HepG2 (cell line): Measurements from ENCODE around the gene OCLN. TPM values are rescaled to one million over a fixed set of nuclear protein-coding genes. Genes with fewer than 3 reads are reported as not detected.
"Not testable (repeated sequence)": the region's sequence is repeated elsewhere in the genome, so short reads cannot be mapped to it uniquely, and the experiment has no call there.

Experiments
- ADNP ChIP-seq: sonication (generic); formaldehyde crosslinking; IDR thresholded peaks from 2 replicates; pipeline ENCODE4 v1.4.0; 2020; ENCODE audit warnings: missing genetic modification reagents
- ARID5B ChIP-seq: IDR thresholded peaks from 2 replicates; pipeline ENCODE4 v1.4.0; 2020; ENCODE audit warnings: mild to moderate bottlenecking, missing genetic modification reagents
- BRD4 ChIP-seq: sonication (generic); formaldehyde crosslinking; IDR thresholded peaks from 2 replicates; pipeline ENCODE4 v1.4.0; 2020; ENCODE audit warnings: missing genetic modification reagents
- CEBPG ChIP-seq: IDR thresholded peaks from 2 replicates; pipeline ENCODE4 v1.6.1; 2016
- EP300 ChIP-seq, 3 experiments: sonication (generic) in 1 of 3; formaldehyde crosslinking in 1 of 3; IDR thresholded peaks; 2 replicates each; pipeline versions ENCODE4 v1.5.1 to v1.6.1; 2011 to 2020; ENCODE audit warnings: low read depth in 2 of 3, low read length in 2 of 3, borderline replicate concordance in 1 of 3, improper control_type of control experiment in 1 of 3, mild to moderate bottlenecking in 1 of 3, missing genetic modification reagents in 1 of 3, moderate library complexity in 1 of 3
- GATAD2A ChIP-seq: IDR thresholded peaks from 2 replicates; pipeline ENCODE4 v1.6.1; 2016
- HDAC2 ChIP-seq: sonication (generic); formaldehyde crosslinking; IDR thresholded peaks from 2 replicates; pipeline ENCODE4 v1.4.0; 2020; ENCODE audit warnings: missing genetic modification reagents
- HMG20A ChIP-seq: IDR thresholded peaks from 2 replicates; pipeline ENCODE4 v1.6.1; 2016; ENCODE audit warnings: borderline replicate concordance
- KDM1A ChIP-seq: IDR thresholded peaks from 2 replicates; pipeline ENCODE4 v1.6.1; 2016; ENCODE audit warnings: missing compliant biosample characterization
- NAIF1 ChIP-seq: sonication (generic); formaldehyde crosslinking; IDR thresholded peaks from 2 replicates; pipeline ENCODE4 v1.5.0; 2020; ENCODE audit warnings: mild to moderate bottlenecking, missing genetic modification reagents, borderline replicate concordance
- NR2F1 ChIP-seq, 2 experiments: fragments of 450-650 bp in 1 of 2; formaldehyde crosslinking in 1 of 2; IDR thresholded peaks; 2 replicates each; pipeline versions ENCODE4 v1.5.0 to v1.6.1; 2016 to 2020; ENCODE audit warnings: mild to moderate bottlenecking in 1 of 2, missing compliant biosample characterization in 1 of 2, missing genetic modification reagents in 1 of 2, moderate library complexity in 1 of 2
- NR2F6 ChIP-seq, 2 experiments: IDR thresholded peaks; 2 replicates each; pipeline ENCODE4 v1.6.1; 2016; ENCODE audit warnings: antibody characterized with exemption in 1 of 2, mild to moderate bottlenecking in 1 of 2
- POGZ ChIP-seq: sonication (generic); formaldehyde crosslinking; IDR thresholded peaks from 2 replicates; pipeline ENCODE4 v1.4.0; 2020; ENCODE audit warnings: mild to moderate bottlenecking, missing genetic modification reagents
- RARA ChIP-seq: IDR thresholded peaks from 2 replicates; pipeline ENCODE4 v1.6.1; 2016; ENCODE audit warnings: missing genetic modification reagents, missing compliant biosample characterization
- ZMYM2 ChIP-seq: sonication (generic); formaldehyde crosslinking; IDR thresholded peaks from 2 replicates; pipeline ENCODE4 v1.8.0; 2022; ENCODE audit warnings: mild to moderate bottlenecking, missing genetic modification reagents
- ZNF350 ChIP-seq: sonication (generic); formaldehyde crosslinking; IDR thresholded peaks from 2 replicates; pipeline ENCODE4 v1.4.0; 2020; ENCODE audit warnings: mild to moderate bottlenecking, low read depth, missing genetic modification reagents, borderline replicate concordance
- ZNF605 ChIP-seq: sonication (generic); formaldehyde crosslinking; IDR thresholded peaks from 2 replicates; pipeline ENCODE4 v1.8.0; 2022; ENCODE audit warnings: mild to moderate bottlenecking, missing genetic modification reagents
- polyA plus RNA-seq, 8 experiments: library from polyadenylated mRNA; depleted of rRNA in 3 of 8; stranded (reverse) in 7 of 8; unstranded in 1 of 8; fragments of >200 nt; fragmentation: Illumina TruSeq in 4 of 8; extraction: Trizol in 4 of 8; gene quantifications; 2 replicates each; pipeline versions ENCODE4 v1.2.1 to v1.2.3, GENCODE V29; 2011 to 2016; ENCODE audit warnings: low read depth in 4 of 8, missing spikeins in 1 of 8, mixed read lengths in 1 of 8; ENCODE audit not compliant: insufficient read depth in 1 of 8
- total RNA-seq, 5 experiments: library from RNA; depleted of rRNA; stranded (reverse); fragments of >200 nt; fragmentation: Illumina TruSeq; extraction: Trizol; gene quantifications; 2 replicates each; pipeline ENCODE4 v1.2.3, GENCODE V29; 2016; ENCODE audit warnings: low read depth in 1 of 5
- TF ChIP-seq, protein P1 (sequence below): sonication (generic); formaldehyde crosslinking; IDR thresholded peaks from 2 replicates; pipeline ENCODE4 v1.4.0; 2020; ENCODE audit warnings: missing genetic modification reagents, mild to moderate bottlenecking, borderline replicate concordance
- TF ChIP-seq, protein P2 (sequence below): sonication (generic); formaldehyde crosslinking; IDR thresholded peaks from 2 replicates; pipeline ENCODE4 v1.4.0; 2020; ENCODE audit warnings: missing genetic modification reagents, borderline replicate concordance

The OCLN gene
- total and polyA plus RNA-seq, 2 of the 13 experiments (the other 11 are each of a cell fraction or from before 2014, with no cell fraction given) = 24.1 to 34.8 TPM

DNA sequence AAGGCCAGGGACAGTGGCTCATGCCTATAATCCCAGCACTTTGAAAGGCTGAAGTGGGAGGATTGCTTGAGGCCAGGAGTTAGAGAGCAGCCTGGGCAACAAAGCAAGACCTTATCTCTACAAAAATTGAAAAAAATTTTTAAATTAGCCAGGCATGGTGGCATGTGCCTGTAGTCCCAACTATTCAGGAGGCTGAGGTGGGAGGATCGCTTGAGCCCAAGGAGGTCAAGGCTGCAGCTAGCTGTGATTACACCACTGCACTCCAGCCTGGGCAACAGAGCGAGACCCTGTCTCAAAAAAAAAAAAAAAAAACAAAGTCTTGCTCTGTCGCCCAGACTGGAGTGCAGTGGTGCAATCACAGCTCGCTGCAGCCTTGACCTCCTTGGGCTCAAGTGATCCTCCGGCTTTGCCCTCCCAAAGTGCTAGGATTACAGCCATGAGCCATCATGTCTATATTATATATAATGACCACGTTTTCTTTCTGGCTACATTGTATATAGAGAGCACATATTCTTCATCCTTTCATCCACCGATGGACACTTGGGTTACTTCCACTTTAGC lies 37.1 kb upstream of the OCLN start (continued):
- TF ChIP-seq ARID5B (CRISPR knock-in tag) (peak; percentile 68), ZNF605 (CRISPR knock-in tag) (0 out of 2 replicates have a peak, but pooled peaks have one; percentile 25), NAIF1 (0 out of 2 replicates have a peak, but pooled peaks have one; percentile 42), NR2F1 (CRISPR knock-in tag; IDR thresholded peaks at IDR 0.05) (peak in 1 of 2 experiments; percentile 38; a peak in 1 of 4 replicates), RARA (CRISPR knock-in tag) (peak; percentile 52; the same call in 1 of the 2 replicates), EP300 (IDR thresholded peaks at IDR 0.05; ENCODE audit: low read depth in 2 of 2, low read length in 2 of 2) (peak in 1 of 2 experiments; percentile 51; a peak in 1 of 4 replicates), ZMYM2 (0 out of 2 replicates have a peak, but pooled peaks have one; percentile 39), BRD4 (CRISPR knock-in tag) (0 out of 2 replicates have a peak, but pooled peaks have one; percentile 10), NR2F6 (IDR thresholded peaks at IDR 0.05) (peak; percentile 73), NR2F6 (CRISPR knock-in tag; IDR thresholded peaks at IDR 0.05) (0 out of 2 replicates have a peak, but pooled peaks have one; percentile 56), HMG20A (CRISPR knock-in tag) (peak; percentile 34; the same call in 1 of the 2 replicates), KDM1A (peak; percentile 69), HDAC2 (CRISPR knock-in tag) (peak; percentile 48; the same call in 1 of the 2 replicates), POGZ (CRISPR knock-in tag) (peak; percentile 40; the same call in 1 of the 2 replicates), CEBPG (CRISPR knock-in tag) (peak; percentile 64; the same call in 1 of the 2 replicates), ZNF350 (CRISPR knock-in tag) (0 out of 2 replicates have a peak, but pooled peaks have one; percentile 22), GATAD2A (peak; percentile 36; the same call in 1 of the 2 replicates), ADNP (CRISPR knock-in tag) (peak; percentile 89)
- TF ChIP-seq EP300 (CRISPR knock-in tag; IDR thresholded peaks at IDR 0.05; ENCODE audit: borderline replicate concordance) = not testable (repeated sequence)
- TF ChIP-seq, protein P1, sequence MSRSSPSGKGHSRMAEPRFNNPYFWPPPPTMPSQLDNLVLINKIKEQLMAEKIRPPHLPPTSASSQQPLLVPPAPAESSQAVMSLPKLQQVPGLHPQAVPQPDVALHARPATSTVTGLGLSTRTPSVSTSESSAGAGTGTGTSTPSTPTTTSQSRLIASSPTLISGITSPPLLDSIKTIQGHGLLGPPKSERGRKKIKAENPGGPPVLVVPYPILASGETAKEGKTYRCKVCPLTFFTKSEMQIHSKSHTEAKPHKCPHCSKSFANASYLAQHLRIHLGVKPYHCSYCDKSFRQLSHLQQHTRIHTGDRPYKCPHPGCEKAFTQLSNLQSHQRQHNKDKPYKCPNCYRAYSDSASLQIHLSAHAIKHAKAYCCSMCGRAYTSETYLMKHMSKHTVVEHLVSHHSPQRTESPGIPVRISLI (CRISPR knock-in tag) = peak; percentile 84
- TF ChIP-seq, protein P2, sequence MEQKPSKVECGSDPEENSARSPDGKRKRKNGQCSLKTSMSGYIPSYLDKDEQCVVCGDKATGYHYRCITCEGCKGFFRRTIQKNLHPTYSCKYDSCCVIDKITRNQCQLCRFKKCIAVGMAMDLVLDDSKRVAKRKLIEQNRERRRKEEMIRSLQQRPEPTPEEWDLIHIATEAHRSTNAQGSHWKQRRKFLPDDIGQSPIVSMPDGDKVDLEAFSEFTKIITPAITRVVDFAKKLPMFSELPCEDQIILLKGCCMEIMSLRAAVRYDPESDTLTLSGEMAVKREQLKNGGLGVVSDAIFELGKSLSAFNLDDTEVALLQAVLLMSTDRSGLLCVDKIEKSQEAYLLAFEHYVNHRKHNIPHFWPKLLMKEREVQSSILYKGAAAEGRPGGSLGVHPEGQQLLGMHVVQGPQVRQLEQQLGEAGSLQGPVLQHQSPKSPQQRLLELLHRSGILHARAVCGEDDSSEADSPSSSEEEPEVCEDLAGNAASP (CRISPR knock-in tag) = peak; percentile 35; the same call in 1 of the 2 replicates
